HG03575 (cell line): ENCODE data around the gene TM7SF2.

ENCODE experiments used
- ATAC-seq: cut with Tn5 transposase; IDR thresholded peaks from one replicate; pipeline ENCODE4 v1.9.1; 2021; ENCODE audit not compliant: unreplicated experiment, insufficient number of reproducible peaks, low FRiP score; ENCODE audit errors: extremely low read depth

Gene TM7SF2

DNA sequence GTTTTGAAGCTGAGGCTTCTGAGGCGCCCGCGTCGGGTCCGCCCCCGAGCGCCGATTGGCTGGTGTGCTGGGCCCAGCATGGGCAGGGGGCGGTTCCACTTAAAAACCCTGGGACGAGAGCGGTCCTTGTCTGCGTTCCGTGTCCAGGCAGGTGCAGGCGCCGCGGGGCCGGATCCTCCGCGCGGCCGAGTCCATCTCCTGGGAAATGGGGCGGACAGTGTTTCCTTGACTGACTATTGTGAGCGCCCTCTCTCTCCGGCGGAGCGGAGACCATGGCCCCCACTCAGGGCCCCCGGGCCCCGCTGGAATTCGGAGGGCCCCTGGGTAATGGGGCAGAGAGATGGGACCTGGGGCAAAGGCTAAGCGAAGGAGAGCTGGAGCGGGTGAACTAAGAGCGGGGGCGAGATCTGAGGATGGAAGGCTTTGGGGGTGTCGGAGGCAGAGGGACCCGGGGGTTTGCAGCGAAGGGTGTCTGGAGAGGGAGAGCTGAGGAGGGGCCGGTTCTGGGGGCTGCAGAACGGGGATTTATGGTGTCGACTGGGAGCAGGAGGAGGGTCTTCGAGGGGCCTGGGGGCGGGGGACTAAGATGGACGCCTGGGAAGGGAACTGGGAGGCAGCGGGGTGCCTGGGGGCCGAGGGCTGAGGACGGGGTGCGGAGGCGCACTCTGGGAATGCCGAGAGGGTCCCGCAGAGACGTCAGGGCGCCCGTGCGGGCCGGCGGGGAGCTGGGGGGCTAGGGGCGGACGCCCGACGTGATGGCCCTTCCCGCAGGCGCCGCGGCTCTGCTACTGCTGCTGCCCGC is at the start of gene TM7SF2:
Gene TM7SF2 (plus strand): TSS at position 129 of the 802 bp plus-strand sequence. CDS start 144 bp downstream, at position 273.
- no peak for ATAC-seq

DNA sequence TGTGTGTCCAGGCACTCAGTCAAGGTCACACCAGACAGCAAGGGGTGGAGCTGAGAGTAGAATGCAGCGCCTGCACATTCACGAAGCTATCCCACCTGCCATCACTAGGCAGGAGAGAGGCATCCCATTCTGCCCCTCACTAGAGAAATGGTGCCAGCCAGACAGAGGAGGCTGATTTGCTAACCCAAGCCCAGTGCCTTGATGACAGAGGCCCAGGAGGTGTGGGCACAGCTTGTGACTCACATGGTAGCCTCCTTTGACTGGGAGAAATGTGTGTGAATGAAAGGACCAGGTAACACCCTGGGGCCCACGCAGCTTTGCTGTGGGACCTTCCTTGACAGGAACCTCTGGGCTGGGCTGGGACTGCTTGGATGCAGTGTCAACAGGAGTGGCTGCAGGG is 48.1 kb upstream of the TM7SF2 start:
- no peak for ATAC-seq

DNA sequence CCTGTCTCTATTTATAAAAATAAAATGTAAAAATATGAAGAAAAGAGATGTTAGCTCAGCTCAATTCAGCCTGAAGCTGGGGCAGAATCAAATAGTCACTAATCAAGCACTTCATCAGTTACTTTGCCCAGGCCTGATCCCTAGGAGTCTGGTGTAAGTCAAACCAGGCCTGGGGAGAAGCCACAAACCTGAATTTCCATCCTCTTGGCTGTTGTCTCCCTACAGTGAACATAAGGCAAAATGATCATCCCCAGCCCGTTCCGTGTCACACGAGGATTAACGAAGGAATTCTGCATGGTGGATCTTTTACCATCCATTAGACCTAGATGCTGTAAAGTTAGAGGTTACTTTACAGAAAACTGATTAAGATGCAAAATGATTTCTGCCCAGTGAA is 46.8 kb upstream of the TM7SF2 start:
- ATAC-seq: no peak

DNA sequence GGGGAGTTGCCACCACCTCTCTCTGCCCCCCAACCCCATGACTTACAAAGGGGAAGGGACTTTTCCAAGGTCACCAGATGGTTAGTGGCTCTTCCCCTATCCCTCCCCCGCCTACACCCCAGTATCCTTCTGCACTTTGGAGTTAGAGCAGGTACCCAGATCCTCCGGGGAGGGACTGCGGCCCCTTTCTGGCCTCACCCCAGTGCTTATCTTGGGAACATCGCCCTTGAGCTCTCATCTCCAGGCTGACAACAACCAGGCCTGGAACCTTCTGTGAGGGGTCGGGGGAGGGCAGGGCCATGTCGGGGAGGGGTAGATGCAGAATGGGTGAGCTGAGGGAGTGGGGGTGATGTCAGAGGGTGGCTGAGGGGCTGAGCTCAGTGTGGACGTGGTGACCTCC is 45.8 kb upstream of the TM7SF2 start:
- ATAC-seq: no peak

DNA sequence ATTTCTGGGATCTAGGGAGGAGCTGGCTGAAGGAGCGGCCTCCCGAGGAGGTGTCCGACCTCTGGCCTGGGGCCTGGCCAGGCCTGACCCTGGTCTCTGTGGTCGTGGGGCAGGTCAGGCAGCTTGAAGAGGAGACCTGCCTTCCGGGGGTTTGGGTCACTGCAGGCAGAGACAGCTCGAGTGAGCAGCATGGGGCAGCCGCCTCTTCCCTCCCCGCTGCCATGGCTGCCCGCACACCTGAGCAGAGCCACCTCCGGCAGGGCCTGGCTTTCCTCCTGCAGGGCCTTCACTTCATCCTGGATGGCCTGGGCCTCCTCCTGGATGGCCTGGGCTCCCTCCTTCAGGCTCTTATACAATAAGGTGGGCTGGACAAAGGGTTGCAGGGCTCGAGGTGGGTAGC is 45.4 kb upstream of the TM7SF2 start:
- ATAC-seq: no peak

DNA sequence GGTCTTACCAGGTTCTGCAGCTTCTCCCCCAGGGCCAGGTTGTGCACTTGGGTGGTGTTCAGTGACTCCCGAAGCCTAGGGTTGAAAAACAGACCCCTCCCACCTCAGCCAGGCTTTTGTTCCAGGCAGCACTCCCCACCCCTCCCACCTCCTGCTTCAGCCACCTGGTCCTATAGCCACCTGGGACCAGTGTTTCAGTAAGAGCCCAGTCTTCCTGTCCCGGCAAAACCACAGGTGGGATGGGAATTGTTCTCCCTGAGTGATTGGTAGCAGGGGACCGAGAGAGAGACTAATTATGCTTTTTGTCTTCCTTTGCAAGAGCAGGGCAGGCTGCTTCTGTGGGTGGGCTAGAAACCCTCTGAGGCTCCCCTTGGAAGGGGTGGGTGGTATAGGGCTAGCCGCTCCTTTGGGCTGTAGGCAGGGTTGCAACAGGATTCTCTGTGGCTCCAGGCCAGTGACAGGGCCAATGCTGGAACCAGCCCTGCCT is 44.8 kb upstream of the TM7SF2 start:
- no peak for ATAC-seq

DNA sequence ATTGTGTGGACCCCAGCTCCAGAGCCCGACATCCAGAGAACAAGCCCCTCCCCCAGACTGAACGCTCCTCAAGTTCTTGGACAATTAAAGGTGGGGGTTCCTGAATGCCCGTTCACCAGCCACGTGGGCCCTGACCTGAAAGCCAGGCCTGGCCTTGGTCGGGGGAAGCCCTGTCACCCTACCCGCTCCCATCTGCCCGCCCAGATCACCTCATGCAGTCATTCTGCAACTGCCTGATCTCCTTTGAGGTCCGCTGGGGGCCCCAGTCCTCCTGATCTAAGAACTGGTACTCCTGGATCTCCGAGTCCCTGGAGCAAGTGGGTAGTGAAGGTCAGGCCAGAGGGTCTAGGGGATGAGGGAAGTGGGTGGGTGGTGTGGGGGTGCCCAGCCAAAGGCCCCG is 44.2 kb upstream of the TM7SF2 start:
- ATAC-seq: no peak

DNA sequence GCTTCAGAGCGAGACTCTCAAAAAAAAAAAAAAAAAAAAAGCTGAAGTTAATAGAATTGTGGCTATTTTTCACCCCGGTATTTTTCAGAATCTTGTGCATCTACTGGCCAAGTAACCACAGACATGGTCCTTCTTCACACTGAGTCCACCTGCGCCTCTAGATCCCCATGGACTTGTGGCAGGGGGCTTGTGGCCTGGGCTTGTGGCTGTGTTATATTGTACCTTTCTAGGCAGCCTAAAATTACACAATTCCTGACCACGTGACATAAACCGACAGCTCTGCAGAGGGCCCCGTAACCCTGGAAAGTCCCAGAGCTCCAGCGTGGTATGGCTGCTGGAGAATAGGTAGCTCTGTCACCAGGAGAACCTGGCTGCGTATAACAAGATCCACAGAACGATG is 42.5 kb upstream of the TM7SF2 start:
- no peak for ATAC-seq

DNA sequence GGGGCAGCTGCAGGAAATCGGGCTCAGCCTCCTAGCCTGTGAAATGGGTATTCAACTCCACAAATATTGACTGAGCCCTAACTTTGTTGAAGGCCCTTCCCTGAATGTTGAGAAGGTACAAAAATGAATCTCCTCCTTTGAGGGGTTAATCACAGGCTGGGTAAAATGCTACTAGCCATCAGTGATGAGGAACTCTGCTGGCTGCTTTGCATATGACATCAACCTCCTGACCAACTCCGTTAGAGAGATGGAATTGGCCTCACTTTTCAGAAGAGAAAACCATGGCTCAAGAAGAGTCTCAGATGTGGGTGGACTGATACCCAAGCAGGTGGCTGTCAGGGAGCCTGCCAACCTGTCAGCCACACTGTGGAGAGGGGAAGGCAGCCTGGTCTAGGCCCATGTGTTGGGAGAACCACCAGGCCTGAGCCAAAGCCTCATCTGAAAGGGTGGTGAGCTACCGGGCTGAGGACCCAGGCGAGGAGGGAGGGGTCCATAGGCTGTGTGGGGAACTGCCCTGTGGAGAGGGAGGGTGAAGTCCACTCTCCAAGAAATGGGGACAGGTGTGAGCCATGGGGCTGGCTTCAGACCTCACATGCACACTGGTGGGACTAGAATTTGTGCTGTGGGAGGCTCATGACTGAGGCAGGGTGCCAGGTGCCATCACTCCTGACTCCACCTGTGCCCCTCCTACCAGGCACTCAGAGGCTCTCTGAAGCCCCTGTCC is 39.6 kb upstream of the TM7SF2 start:
- ATAC-seq: no peak

DNA sequence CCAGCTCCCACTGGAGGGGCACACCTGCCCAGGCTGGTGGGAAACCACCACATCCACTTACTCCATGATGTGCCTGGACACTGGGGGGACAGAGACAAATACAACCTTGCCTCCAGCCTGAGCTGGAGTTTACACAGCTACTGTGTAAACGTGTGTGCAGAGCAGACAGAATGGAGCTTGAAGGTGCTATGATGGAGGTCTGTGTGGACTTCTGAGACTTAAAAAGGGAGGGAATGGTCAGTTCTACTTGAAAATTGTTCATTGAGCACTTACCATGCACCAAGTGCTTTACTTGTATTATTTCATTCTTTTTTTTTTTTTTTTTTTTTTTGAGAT is 39.1 kb upstream of the TM7SF2 start:
- ATAC-seq: no peak

DNA sequence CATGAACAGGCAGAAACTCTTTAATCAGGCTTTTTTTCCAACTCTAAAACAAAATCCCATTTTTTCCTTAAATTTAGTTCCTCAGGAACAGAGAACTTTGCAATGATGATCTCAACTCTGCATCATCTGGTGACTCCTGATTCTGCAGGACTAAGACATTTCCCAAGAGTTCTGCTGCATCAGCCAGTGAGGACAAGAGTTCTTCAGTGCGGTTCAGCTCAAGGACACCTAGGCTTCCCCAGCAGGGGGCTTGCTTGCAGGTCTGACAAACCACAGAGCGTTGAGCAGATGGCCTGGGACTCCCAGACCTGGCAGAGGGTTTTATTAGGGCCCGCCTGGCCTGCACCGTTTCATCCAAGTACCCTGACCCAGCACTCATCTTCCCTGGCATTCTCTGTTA is 34.2 kb upstream of the TM7SF2 start:
- ATAC-seq: no peak

DNA sequence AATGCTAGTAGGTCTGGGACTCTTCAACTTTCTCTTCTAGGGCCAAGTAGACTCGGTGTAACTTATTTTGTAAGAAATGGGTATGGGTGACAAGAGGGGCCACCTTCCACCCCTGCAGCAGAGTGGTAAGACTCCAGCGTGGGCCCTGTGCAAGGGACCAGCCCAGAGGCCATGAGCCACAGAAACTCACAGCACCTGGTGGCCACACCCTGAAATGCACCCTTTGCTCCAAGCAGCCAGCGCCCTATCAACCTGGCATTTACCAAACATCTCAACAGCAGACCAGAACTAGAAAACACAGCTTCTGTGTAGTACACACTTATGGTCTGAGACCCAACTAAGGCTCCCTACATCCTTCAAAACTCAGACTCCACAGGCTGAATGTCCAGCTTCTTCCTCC is 33.5 kb upstream of the TM7SF2 start:
- ATAC-seq: no peak

DNA sequence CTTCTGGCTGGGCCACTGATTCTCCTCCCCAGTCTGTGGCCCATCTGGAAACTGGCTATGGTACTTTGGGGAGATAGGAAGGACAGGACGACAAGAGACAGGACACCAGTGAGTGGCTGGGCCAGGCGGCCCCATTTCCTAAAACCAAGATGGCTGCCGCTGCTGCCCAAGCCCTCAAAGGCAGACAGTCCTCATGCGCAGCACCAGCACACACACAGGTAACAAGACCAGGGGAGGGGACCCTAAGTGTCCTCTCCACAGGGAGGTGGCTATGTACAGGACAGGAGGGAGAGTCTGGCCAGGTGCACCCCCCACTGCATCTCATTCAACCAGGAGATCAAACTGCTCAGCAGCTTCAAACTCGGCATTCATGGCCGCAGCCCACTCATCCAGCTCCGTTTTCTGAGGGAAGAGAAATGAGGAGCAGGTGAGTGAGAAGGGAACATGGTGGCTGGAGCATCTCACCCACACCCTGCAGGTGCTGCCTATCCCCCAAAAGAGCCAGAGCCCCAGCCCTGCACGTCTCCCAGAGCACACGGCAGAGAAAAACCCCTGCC is 32.8 kb upstream of the TM7SF2 start:
- no peak for ATAC-seq

DNA sequence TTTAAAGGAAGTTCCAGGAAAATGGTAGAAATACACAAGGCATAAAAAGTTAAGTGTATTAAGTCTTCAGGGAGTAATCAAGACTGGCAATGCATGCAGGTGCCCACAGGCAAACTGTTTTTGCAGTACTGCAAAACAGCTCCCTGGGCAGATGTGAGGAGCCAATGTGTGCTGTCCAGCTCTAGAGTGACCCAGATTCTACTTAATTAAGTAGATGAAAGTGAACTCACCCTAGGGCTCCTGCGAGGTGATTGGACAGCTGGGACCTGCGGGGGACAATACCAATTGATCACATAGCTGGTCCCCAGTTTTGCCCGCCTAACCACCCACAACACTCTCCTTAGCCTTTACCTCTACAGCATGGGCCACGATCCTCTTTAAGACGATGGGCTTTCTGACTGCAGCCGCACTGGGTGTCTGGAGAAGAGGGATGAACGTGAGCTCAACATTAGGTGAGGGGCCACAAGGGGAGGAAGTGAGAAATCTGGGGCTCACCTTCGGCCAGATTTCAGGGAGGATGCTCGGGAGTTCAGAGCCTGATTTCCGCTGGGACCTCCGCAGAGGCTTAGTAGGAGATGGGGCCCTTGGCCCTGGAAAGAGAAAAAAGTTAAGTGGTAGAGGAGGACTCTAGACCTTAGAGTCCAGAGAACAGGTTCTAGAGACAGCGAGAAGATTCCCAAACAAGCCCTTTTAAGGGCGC is 28.4 kb upstream of the TM7SF2 start:
- ATAC-seq: no peak

DNA sequence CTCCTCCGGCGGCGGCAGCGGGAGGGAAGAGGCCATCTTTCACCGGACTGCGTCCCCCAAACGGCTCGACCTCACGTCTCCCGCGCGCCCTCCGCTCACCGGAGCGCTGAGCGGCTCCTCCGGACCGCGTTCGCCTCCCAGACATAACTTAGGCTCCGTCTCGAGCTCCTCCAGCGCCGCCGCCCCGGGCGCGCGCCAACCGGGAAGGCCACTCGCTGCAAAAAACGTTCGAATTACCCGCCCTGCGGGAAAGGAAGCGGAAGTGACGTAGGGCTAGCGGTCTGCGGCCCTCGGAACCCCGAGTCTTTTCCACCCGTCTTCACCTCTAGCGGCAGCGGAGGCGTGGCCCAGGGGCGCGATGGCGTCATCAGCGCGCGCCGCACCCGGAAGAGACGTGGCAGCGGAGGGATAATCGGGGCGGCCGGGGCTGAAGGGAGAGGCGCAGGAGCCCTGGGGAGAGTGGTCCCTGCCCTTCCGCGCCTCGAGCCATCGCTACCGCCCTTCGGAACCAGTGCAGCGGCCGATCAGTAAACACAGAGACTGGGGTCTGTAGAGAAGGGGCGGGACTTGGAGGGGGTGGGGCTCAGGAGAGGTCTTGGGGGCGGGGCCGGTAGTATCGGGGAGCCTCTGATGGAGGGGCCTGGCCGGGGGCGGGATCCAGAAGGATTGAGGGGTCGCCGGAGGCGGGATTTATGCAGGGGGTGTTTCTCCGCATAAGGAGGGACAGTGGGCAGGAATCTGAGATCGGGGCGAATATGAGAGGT is 27.7 kb upstream of the TM7SF2 start, which contains the start of the genes CDCA5 and ZFPL1:
Gene CDCA5 (minus strand): TSS at position 207 of the 764 bp plus-strand sequence. CDS start 62 bp downstream, at position 145.
Gene ZFPL1 (plus strand): TSS at position 389 of the 764 bp plus-strand sequence. CDS start 477 bp downstream, outside the sequence.
- ATAC-seq: no peak

DNA sequence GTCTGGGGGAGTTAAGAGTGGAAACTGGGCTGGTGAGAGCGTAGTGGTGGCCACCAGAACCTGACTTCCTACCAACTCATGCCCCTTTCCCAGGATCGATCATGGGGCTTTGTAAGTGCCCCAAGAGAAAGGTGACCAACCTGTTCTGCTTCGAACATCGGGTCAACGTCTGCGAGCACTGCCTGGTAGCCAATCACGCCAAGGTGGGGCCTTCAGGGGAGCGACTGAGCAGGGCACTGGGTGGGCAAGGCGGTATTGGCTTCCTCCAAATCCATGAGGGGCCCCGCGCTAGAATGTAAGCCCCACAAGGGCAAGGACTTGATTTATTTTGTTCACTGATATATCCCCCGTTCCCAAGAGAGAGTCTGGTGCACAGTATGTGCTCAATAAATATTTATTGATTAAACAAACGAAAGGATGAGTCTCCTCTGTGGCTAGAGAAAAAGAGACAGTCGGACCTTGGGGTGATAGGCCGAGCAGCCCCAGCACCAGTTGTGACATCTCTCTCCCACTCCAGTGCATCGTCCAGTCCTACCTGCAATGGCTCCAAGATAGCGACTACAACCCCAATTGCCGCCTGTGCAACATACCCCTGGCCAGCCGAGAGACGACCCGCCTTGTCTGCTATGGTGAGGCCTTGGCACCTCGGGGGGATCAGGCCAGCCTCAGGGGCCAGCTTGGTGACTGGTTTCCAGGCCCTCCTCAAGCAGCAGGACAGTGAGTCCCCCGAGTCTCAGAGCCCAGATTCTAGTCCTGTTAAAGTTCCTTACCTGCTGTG is 26.9 kb upstream of the TM7SF2 start:
- ATAC-seq: no peak

DNA sequence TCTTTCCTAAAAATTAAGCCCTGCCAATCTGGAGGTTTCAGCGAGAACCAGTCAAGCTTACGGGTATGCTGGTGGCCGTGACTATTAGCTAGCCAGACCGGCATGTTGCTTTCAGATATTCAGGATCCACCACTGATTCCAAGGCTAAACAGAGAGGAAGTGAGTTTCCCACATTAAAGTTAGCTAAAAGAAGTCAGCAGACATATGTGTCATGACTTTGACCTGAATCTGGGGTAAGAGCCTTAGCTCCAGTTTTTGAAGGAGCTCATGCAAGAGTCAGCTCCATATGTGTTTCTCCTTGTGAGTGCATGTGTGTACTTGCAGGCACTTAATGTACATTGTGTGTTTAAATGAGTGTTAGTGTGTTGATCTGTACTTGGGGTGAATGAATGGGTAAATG is 26.2 kb upstream of the TM7SF2 start:
- no peak for ATAC-seq

DNA sequence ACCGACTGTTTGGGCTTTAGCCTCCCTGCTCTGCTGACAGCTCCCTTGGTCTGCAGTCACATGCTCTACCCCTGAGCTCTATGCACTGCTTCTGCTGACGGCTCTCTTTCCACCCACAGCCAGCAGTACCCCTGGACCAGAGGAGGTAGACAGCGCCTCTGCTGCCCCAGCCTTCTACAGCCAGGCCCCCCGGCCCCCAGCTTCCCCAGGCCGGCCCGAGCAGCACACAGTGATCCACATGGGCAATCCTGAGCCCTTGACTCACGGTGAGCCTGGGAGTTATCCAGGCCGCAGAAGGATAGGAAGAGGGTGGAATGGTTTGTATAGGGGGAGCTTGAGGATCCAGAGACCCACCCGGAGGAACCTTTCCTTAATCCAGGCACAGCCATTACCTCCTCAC is 24.9 kb upstream of the TM7SF2 start:
- no peak for ATAC-seq
